ENCODE measurements around the gene SCRN2.

Gene SCRN2

DNA sequence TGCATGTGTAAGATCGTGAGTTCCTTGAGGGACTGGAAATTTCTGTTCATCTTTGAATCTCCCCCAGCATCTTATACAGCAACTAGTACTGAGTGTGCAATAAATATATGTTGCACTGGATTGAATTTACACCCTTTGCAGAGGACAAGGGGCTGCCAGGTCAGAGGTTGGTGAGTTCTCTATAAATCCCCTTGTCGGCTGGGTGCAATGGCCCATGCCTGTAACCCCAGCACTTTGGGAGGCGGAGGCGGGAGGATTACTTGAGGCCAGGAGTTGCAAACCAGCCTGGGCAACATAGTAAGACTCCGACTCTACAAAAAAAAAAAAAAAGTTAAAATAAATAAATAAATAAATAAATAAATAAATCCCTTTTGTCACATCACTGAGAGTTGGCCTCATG, 19.3 kb upstream of the SCRN2 start:
- TF ChIP-seq GATA3 (IDR thresholded peaks at IDR 0.05; ENCODE audit: low read depth, low read length) (no peak), GATA2 (IDR thresholded peaks at IDR 0.05; ENCODE audit: low read depth, low read length) (no peak)

- no peak for TF ChIP-seq GATA2 (IDR thresholded peaks at IDR 0.05; ENCODE audit: low read depth, low read length)
- TF ChIP-seq GATA3 (IDR thresholded peaks at IDR 0.05; ENCODE audit: low read depth, low read length) = no peak
Measured at GRCh38 chr17:47857551-47858455, 16.7 kb upstream of the SCRN2 start.

GRCh38 chr17:47856830-47857229, 15.8 kb upstream of the SCRN2 start:
- TF ChIP-seq GATA2 (IDR thresholded peaks at IDR 0.05; ENCODE audit: low read depth, low read length) (no peak), GATA3 (IDR thresholded peaks at IDR 0.05; ENCODE audit: low read depth, low read length) (no peak)

GRCh38 chr17:47855737-47856136, 14.7 kb upstream of the SCRN2 start:
- TF ChIP-seq GATA2 (IDR thresholded peaks at IDR 0.05; ENCODE audit: low read depth, low read length) (no peak), GATA3 (IDR thresholded peaks at IDR 0.05; ENCODE audit: low read depth, low read length) (no peak)

DNA sequence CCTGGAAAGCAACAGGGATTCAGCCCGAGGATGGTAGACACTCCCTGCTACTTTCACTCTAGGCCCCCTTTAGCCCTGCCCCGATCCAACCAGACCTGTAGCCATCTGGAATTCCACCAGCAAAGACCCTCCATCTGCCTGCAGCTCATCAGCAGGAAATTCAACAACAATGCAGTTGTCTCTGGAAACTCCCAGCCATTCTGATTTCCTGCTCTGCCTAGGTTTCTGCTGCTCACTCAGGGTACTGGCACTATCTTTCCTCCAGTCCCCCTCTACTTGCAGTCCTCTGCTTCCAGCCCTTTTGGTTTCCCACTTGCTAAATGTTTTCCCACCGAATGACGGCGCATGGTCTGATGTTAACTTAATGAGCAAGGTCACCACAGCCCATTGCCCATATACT, 12.5 kb upstream of the SCRN2 start:
- TF ChIP-seq GATA2 (IDR thresholded peaks at IDR 0.05; ENCODE audit: low read depth, low read length) (no peak), GATA3 (IDR thresholded peaks at IDR 0.05; ENCODE audit: low read depth, low read length) (no peak)

DNA sequence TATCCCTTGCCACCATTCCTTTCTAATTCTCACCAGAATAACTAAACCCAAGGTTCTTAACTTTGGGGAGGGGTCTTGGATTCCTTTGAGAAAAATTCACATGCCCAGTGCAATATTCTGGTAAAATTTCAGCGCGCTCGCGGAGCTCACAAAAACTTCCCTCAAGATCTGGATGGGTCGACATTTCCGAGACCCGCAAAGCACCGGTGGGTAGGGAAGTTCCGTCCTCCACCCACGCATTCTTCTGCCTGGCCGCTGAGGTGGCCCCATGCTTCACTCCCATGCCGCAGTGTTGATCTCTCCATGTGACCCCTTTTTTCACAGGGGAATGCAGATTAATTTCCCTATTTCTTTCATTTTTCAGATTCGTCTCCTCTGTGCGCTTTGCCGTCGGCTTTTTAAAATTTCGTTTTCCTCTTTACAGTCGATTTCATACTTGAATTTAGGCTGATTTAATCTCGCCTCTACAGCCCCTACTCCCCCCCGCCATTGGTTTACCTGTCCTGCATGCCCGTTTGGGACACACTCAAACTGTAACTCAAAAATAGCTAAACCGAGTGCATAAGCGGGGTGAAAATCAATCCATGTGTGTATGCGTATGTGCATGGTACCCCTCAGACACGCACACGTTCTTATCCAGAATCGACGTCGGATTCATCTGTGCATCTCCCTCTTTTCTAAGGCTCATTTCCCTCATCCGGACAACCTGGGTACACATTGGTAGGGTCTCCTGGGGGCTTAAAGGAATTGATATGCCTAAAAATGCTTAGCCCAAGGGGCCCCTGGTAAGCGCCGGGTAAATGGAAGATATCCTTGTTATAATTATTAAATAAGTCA, 11.3 kb upstream of the SCRN2 start:
- no peak for TF ChIP-seq GATA3 (IDR thresholded peaks at IDR 0.05; ENCODE audit: low read depth, low read length)
- no peak for TF ChIP-seq GATA2 (IDR thresholded peaks at IDR 0.05; ENCODE audit: low read depth, low read length)

- no peak for TF ChIP-seq GATA3 (IDR thresholded peaks at IDR 0.05; ENCODE audit: low read depth, low read length)
- TF ChIP-seq GATA2 (IDR thresholded peaks at IDR 0.05; ENCODE audit: low read depth, low read length) = no peak
Measured at GRCh38 chr17:47851764-47852112, 10.7 kb upstream of the SCRN2 start.

- no peak for TF ChIP-seq GATA3 (IDR thresholded peaks at IDR 0.05; ENCODE audit: low read depth, low read length)
- TF ChIP-seq GATA2 (IDR thresholded peaks at IDR 0.05; ENCODE audit: low read depth, low read length) = no peak
Measured at GRCh38 chr17:47850692-47851573, 9.9 kb upstream of the SCRN2 start, which contains the start of gene SP6. SP6 (minus strand) TSS chr17:47851163; CDS start chr17:47848429, 2,734 bp downstream.

GRCh38 chr17:47850373-47850691, 9.3 kb upstream of the SCRN2 start:
- TF ChIP-seq GATA2 (IDR thresholded peaks at IDR 0.05; ENCODE audit: low read depth, low read length) = no peak
- TF ChIP-seq GATA3 (IDR thresholded peaks at IDR 0.05; ENCODE audit: low read depth, low read length) = no peak

GRCh38 chr17:47848198-47848513, 7.1 kb upstream of the SCRN2 start:
- TF ChIP-seq GATA3 (IDR thresholded peaks at IDR 0.05; ENCODE audit: low read depth, low read length) = no peak
- TF ChIP-seq GATA2 (IDR thresholded peaks at IDR 0.05; ENCODE audit: low read depth, low read length) = no peak

GRCh38 chr17:47847341-47848197, 6.5 kb upstream of the SCRN2 start:
- TF ChIP-seq GATA2 (IDR thresholded peaks at IDR 0.05; ENCODE audit: low read depth, low read length) = no peak
- no peak for TF ChIP-seq GATA3 (IDR thresholded peaks at IDR 0.05; ENCODE audit: low read depth, low read length)

DNA sequence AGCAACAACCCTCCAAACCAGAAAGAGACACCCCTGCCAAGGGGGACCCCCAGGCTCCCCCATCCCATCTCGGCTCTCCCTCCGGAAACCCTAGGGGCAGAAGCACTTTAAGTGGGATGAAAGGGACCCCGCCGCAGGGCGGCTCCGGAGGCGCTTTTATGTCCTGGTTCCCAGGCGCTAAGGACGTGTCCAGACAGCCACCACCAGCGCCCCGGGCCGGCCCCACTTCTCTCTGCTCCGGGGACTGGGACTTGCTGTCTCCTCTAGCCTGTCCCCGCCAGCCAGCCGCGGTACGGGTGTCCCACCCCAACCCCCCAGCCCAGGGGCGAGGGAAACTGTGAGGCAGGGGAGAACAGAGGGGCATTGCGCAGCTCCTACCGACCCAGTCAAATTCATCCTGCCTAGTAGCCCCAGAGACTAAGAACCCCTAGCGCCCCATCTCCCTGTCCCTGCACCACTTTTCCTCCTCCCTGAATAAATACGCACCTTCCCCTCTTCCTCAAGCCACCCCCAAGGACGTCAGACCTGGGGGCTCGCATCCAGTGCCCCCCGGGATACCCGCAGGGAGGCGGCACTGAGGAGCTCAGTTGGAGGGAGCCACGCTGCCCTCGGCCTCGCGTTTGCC, 5.8 kb upstream of the SCRN2 start:
- TF ChIP-seq GATA2 (IDR thresholded peaks at IDR 0.05; ENCODE audit: low read depth, low read length) (no peak), GATA3 (IDR thresholded peaks at IDR 0.05; ENCODE audit: low read depth, low read length) (no peak)

GRCh38 chr17:47845716-47846075, 4.6 kb upstream of the SCRN2 start:
- no peak for TF ChIP-seq GATA2 (IDR thresholded peaks at IDR 0.05; ENCODE audit: low read depth, low read length)
- no peak for TF ChIP-seq GATA3 (IDR thresholded peaks at IDR 0.05; ENCODE audit: low read depth, low read length)

All from SH-SY5Y (cell line).